SH-SY5Y (cell line): ENCODE data around the gene PGA3.

Source experiments
- GATA2 ChIP-seq: IDR thresholded peaks from 2 replicates; pipeline ENCODE4 v1.6.1; 2011; ENCODE audit warnings: mild to moderate bottlenecking, low read depth, low read length
- GATA3 ChIP-seq: IDR thresholded peaks from 2 replicates; pipeline ENCODE4 v1.6.1; 2011; ENCODE audit warnings: low read depth, mild to moderate bottlenecking, low read length, moderate library complexity

PGA3 gene

DNA sequence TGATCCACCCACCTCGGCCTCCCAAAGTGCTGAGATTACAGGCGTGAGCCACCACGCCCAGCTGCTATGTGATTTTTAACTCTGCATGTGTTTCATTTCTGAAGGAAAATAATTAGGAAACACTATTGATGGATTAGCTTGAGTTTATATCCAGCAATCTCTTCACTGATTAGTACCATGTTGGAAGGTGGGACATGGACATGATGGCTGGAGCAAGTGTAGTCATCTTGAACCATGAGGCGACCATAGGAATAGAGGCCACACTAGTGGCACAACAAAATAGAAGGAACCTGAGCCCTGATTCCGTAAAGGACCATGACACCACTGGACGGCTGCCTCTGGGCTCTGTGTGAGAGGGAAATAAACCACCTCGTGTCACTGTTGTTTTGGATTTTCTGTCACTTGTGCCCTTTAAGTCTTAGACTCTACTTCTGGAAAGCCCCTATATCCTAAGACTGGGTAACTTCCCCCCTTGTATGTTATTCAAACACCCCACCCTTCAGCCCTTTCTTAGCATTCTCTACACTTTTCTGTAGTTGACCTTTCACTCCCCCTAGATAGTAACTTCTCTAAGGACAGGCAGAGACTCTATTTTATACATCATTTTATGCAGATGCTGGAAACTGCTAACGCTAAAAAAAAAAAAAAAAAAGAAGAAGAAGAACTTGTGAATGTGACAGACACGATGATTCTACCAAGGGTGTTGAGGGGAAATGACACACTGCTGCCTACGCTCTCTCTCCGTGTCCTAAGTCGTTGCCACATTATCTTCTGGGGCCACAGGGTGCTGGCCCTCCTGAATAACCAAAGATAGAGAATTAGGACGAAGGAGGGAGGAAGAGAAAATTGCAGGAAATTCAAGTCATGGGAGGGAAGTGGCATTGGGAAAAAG, 39.4 kb upstream of the PGA3 start:
- TF ChIP-seq GATA2 (no peak), GATA3 (no peak)

DNA sequence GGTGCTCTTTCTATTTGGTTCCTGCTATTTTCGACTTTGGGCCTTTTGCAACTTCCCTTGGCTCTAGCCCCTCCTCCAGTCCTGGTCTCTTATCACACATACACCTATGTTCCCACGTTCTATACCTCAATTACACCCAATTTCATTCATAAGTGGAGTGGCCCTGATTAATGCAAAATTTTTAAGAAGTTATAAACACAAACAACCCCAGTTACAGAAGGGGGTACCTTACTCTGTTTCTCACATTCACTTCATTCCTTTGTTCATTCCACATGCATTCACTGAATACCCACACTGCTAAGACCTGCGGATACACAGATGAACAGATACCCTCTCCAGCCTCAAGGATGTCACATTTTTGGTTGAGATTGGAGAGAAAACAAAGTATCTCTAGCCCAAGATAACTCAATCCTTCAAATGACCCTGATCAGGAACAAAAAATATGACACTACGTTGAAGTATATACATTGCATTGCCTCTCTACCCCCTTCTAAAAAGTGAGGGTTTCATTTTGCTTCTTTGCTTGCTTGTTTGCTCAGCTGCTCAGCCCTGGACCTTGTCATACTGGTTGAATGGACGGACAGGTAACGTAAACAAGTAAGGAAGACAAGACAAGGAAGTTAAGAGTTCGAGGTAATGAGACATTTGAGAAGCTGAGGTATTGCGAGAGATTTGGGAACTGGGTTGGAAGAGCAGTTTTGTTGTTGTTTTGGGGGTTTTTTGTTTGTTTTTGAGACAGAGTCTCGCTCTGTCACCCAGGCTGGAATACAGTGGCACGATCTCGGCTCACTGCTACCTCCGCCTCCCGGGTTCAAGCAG, 38.5 kb upstream of the PGA3 start:
- no peak for TF ChIP-seq GATA2
- TF ChIP-seq GATA3: no peak

DNA sequence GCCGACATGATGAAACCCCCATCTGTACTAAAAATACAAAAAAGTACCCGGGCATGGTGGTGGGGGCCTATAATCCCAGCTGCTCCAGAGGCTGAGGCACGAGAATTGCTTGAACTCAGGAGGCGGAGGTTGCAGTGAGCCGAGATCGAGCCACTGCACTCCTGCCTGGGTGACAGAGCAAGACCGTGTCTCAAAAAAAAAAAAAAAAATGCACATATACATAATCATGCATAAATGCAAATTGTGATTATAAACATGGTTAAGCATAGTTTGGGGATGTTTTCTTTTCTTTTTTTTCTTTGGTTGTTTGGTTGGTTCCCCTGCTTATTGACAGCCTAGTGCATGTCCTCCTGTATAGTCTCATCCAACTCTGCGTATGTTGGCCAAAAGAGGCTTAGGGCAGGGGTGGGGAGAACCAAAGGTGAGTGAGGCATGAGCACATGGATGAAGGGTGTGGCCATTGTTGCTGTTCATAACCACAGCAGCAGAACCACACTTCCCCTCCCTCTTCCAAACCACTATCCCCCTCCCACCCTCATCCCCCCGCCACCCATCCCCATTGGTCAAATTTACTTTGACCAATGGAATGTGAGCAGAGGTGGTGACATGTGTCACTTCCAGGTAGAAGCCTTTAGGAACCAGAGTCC, 35.1 kb upstream of the PGA3 start:
- TF ChIP-seq GATA2 (no peak), GATA3 (no peak)

DNA sequence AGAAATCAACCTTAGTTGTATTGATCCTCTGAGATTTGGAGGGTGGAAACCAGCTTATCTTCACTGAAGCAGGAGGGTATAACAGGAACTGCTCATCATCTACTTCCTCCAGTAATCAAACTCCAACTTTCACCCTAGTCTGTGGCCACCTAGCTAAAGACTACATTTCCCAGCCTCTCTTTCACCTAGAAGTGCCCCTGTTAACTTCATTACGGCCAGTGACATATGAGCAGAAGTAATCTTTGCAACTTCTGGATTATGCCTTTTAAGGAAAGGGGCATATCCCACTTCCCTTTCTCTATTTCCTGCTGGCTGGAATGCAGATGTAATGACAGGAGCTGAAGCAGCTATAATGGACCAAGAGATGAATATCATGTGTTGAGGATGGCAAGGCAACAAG, 34.5 kb upstream of the PGA3 start:
- TF ChIP-seq GATA2: no peak
- no peak for TF ChIP-seq GATA3

DNA sequence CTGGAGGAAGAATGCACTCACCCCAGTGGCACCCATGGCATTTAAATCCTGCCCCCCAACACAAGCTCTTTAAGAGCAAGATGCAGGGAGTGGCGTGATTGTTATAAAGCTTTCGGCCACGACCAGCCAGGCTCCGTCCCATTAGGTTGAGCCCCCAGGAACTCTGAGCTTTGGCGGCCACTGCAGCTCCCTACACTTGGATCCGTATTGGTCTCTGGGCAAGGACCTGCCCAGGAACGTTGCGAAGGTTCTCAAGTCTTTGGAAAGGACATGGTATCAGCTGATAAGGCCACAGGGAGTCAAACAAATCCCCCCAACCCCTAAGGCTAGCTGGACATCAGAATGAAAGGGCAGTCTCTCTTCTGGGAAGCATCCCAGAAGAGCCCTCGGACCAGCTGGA, 32.7 kb upstream of the PGA3 start:
- no peak for TF ChIP-seq GATA3
- TF ChIP-seq GATA2: no peak

DNA sequence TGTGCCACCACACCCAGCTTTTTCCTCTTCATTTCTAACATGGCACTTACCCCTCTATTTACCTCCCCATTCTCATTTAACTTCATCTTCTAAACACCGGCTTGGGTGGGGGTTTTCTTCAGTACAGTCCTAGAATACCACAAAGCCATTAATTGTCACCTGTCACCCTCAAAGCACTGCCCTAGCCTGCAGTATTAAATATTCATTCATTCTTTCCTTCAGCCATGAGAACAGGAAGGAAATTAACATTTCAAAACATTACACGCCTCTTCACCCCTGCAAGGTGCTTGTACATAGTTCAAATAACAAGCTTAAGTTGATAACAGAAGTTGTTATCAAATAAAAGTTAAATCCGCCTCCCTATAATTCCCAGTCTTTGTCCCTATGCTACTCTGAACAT, 31.4 kb upstream of the PGA3 start:
- TF ChIP-seq GATA2 (no peak), GATA3 (no peak)

DNA sequence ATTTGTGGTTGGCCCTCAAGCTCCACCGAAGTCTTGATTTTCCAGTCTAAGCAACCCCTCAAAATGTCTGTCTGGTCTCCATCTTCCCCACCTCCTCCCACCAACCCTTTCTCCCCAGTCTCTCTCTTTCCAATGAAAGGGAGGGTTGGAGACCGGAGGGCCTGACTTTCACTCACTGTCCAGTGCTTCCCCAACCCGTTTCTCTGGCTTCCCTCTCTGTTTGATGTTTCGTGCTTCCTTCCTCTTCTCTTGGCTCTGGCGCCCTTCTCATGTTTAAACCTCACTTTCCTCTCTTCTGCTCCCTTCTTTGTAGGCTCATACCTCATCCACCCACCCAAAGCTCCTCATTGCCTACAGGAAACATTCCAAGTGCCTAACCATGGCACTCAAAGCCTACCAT, 31.0 kb upstream of the PGA3 start:
- TF ChIP-seq GATA2 (no peak), GATA3 (no peak)

DNA sequence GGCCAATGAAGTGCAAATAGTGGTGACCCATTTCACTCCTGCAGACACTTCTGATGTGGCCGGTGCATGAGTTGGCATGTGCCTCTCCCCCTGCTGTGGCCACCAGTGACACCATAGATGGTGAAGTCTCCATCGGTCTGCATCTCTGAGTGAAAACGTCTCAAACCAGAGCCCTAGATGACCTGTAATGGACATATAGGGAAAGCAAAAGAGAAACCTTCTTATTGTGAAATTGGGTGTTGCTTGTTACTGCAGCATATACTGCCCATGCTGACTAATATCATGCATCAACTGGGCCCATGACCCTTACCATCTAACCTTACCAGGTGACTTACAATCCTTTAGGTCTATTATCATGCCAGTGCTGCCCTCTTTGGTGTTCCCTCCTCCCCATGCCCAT, 30.4 kb upstream of the PGA3 start:
- no peak for TF ChIP-seq GATA2
- TF ChIP-seq GATA3: no peak

DNA sequence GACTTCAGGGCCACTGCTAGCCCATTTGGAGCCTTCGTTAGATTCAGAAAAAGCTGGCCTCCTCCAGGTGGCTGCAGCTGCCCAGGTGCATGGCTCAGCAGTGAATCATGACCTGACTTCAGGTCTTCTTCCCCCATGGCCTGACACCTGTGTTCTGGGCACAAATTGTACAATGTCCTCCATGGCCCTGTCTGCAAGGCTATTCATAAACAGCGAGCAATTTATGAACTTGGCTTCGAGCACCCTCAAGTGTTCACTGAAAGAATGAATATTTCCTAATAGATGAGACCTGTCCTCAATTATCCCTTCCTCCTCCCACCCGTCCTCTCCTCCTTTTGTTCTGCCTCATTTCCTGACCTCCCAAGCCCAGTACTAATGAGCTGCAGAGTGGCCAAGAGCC, 29.9 kb upstream of the PGA3 start:
- TF ChIP-seq GATA3: no peak
- TF ChIP-seq GATA2: no peak

DNA sequence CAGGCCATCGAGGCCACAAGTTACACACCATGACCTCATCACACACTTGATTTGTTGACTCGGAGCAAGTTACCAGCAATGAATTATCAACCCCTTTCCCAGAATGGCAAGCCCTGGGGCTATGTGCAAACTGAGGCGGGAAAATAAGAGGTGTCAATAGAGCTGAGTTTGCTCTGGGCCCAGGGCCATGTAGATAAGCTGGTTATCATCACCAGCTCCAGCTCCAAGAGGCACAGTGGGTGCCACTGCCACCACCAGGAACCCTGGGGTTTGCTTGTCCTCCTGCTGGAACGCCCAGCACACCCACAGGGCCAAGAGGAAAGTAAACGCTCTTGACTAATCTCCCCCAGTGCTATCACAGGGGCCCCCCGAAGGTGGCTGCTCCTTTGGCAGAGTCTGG, 29.0 kb upstream of the PGA3 start:
- TF ChIP-seq GATA2 (no peak), GATA3 (no peak)

DNA sequence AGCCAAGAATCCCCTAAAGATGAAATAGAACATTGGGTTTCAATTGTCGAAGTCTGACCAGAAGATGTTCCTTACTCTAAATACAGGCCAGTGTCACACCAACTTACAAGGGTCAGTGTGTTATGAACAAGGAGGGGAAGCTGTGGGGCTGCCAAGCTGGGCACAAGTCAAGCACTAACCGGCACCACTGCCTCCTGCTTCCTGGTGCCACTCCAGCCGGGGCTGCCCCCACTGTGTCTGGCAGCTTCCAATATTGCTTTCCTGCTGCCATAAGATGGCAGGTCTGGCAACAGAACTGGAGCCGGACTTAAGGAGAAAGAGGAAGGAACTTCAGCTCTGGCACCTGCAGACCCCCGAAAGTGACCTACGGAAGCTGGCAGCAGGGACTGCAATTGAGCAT, 28.4 kb upstream of the PGA3 start:
- TF ChIP-seq GATA2 (no peak), GATA3 (no peak)

DNA sequence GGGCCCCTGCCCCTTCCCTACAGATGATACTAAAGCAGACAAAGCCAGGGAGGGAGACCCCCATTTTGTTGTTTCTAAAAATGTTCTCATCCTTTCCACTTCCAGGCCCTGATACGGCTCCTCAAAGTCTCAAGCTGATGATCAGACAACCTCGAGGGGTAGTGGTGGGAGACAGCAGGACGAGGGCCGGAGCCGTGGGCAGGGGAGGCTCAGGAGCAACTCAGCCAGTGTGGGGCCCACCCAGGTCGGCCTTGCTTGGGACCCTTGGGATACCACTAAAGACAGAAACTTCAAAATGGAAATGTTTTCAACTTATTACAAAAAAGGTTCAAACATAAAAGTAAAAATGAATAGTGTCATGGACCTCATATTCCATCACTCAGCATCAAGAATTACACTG, 26.9 kb upstream of the PGA3 start:
- TF ChIP-seq GATA3 (no peak), GATA2 (no peak)

DNA sequence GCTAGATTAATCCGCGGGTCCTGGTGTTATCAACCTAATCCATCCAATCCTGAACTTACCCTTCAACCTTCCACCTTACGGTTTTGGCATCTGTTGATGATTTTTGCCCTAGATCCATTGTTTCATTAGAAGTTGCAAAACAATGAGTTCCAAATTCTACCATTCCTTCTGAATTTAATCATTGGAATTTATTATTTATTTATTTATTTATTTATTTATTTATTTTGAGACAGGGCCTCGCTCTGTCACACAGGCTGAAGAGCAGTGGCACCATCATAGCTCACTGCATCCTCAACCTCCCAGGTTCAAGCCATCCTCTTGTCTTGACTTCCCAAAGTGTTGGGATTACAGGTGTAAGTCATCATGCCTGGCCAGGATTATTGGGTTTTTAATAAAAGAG, 21.8 kb upstream of the PGA3 start:
- TF ChIP-seq GATA2: no peak
- TF ChIP-seq GATA3: no peak

DNA sequence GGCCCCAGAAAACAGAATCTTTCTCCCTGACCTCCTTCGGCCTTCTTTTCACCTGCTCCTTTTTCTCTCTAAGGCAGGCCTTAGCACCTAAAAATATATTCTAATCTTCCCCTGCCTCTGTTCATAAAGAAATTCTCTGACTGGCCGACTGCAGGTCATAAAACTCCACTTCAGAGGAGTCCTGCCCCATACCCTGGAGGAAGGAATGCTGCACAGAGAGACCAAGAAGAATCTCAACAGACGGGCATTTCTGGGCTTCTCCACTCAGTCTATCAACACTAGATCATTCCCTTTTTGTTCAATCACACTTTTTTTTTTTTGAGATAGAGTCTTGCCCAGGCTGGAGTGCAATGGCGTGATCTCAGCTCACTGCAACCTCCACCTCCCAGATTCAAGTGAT, 19.7 kb upstream of the PGA3 start:
- TF ChIP-seq GATA2 (no peak), GATA3 (no peak)

DNA sequence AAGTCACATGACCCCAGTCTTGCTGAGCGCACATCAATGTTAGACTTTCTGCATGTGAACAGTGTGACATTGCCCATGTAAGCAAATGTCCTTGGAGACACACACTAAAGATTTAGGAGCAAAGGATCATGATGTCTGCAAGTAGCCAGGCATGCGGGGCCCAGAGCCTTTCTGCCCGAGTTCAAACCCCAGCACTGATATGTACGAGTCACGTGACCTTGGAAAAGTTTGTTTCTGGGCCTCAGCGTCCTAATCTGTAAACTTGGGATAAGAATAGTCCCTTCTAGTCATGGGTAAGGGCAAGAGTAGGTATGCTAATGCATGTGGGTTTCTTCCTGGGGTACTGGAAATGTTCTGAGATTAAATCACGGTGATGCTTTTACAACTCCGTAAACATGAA, 16.8 kb upstream of the PGA3 start:
- no peak for TF ChIP-seq GATA2
- TF ChIP-seq GATA3: no peak
